ENCODE measurements around the gene ABCC4.

The ABCC4 gene

GRCh38 chr13:95220611-95221010 is 80.6 kb downstream of the ABCC4 start:
- no peaks in the 10 kb centered on the region for H3K36me3 ChIP-seq (replicated peaks; ENCODE audit: low read depth, low read length)
- no peak overlapping the region for H3K27ac ChIP-seq (ENCODE audit: low read length)
- no peaks in the 10 kb centered on the region for H3K9me3 ChIP-seq (ENCODE audit: insufficient read depth, low read length)
- no peaks in the 10 kb centered on the region for H4K20me1 ChIP-seq (ENCODE audit: insufficient read depth, low read length)
- no peak overlapping the region for H3K4me2 ChIP-seq (ENCODE audit: low read length)
- no peak overlapping the region for H2AFZ ChIP-seq (ENCODE audit: low read depth, low read length)
- H3K9ac ChIP-seq (ENCODE audit: low read length), result no peak overlapping the region
- no peak for TF ChIP-seq EZH2phosphoT487 (IDR thresholded peaks at IDR 0.05; ENCODE audit: low read depth)
- TF ChIP-seq, protein P1, sequence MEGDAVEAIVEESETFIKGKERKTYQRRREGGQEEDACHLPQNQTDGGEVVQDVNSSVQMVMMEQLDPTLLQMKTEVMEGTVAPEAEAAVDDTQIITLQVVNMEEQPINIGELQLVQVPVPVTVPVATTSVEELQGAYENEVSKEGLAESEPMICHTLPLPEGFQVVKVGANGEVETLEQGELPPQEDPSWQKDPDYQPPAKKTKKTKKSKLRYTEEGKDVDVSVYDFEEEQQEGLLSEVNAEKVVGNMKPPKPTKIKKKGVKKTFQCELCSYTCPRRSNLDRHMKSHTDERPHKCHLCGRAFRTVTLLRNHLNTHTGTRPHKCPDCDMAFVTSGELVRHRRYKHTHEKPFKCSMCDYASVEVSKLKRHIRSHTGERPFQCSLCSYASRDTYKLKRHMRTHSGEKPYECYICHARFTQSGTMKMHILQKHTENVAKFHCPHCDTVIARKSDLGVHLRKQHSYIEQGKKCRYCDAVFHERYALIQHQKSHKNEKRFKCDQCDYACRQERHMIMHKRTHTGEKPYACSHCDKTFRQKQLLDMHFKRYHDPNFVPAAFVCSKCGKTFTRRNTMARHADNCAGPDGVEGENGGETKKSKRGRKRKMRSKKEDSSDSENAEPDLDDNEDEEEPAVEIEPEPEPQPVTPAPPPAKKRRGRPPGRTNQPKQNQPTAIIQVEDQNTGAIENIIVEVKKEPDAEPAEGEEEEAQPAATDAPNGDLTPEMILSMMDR (IDR thresholded peaks at IDR 0.05; ENCODE audit: low read depth, low read length), result no peak
- no peaks in the 10 kb centered on the region for H3K27me3 ChIP-seq (ENCODE audit: low read depth, low read length)
- H3K4me1 ChIP-seq (ENCODE audit: low read length), result peaks cover 6% of the 10 kb centered on the region; the same call in 1 of the 2 replicates
- no peaks in the 10 kb centered on the region for H3K79me2 ChIP-seq (ENCODE audit: low read length)
- H3K4me3 ChIP-seq (ENCODE audit: low read length), result no peak overlapping the region

DNA sequence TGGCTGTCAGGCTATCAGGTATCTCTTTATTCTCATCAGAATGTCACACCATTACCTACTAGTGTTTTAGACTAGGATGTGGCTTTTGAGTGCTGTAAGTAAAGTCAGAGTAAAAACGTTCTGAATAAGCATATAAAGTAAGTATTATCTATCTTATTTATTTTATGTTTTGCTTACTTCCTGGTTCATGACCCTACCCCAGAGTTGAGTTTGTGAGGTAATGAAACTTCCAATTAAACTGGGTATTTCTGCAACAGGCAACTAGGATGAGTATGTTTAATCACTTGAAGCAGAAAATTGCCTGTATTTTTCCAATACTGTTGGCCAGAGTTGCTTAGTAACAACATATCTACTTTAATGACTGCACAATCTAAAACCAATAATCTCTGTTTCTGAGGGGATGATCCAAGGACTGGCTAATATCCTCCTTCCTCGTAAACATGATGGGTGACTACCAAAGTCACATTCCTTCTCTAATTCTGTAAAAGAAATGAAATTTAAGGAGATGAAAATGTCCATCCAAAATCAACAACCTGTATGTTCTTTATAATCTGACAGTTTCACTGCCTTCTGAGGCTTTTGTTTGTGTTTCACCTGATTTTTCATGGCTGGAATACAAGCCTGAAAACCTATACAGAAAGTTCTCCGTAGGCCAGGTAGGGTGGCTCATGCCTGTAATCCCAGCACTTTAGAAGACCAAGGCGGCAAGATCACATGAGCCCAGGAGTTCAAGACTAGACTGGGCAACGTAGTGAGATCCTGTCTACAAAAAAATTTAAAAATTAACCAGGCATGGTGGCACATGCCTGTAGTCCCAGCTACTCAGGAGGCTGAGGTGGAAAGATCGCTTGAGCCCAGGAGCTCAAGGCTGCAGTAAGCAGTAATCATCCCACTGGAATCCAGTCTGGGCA is 83.1 kb downstream of the ABCC4 start:
- H2AFZ ChIP-seq (ENCODE audit: low read depth, low read length), result no peak overlapping the region
- H3K4me2 ChIP-seq (ENCODE audit: low read length), result no peak overlapping the region
- no peak overlapping the region for H3K4me3 ChIP-seq (ENCODE audit: low read length)
- no peak overlapping the region for H3K9ac ChIP-seq (ENCODE audit: low read length)
- H3K79me2 ChIP-seq (ENCODE audit: low read length), result no peaks in the 10 kb centered on the region
- no peaks in the 10 kb centered on the region for H3K36me3 ChIP-seq (replicated peaks; ENCODE audit: low read depth, low read length)
- no peaks in the 10 kb centered on the region for H4K20me1 ChIP-seq (ENCODE audit: insufficient read depth, low read length)
- H3K27me3 ChIP-seq (ENCODE audit: low read depth, low read length), result no peaks in the 10 kb centered on the region
- H3K27ac ChIP-seq (ENCODE audit: low read length), result no peak overlapping the region
- H3K9me3 ChIP-seq (ENCODE audit: insufficient read depth, low read length), result no peaks in the 10 kb centered on the region
- H3K4me1 ChIP-seq (ENCODE audit: low read length), result peaks cover 6% of the 10 kb centered on the region; the same call in 1 of the 2 replicates
- TF ChIP-seq, protein P1 (IDR thresholded peaks at IDR 0.05; ENCODE audit: low read depth, low read length), result no peak
- TF ChIP-seq EZH2phosphoT487 (IDR thresholded peaks at IDR 0.05; ENCODE audit: low read depth), result no peak

GRCh38 chr13:95216182-95216581 is 85.1 kb downstream of the ABCC4 start:
- H3K4me3 ChIP-seq (ENCODE audit: low read length), result no peak overlapping the region
- no peak overlapping the region for H3K4me2 ChIP-seq (ENCODE audit: low read length)
- peaks cover 2% of the 10 kb centered on the region; the same call in 1 of the 2 replicates for H3K4me1 ChIP-seq (ENCODE audit: low read length)
- H3K79me2 ChIP-seq (ENCODE audit: low read length), result no peaks in the 10 kb centered on the region
- no peaks in the 10 kb centered on the region for H3K27me3 ChIP-seq (ENCODE audit: low read depth, low read length)
- no peaks in the 10 kb centered on the region for H4K20me1 ChIP-seq (ENCODE audit: insufficient read depth, low read length)
- H3K9me3 ChIP-seq (ENCODE audit: insufficient read depth, low read length), result no peaks in the 10 kb centered on the region
- no peak overlapping the region for H3K9ac ChIP-seq (ENCODE audit: low read length)
- no peak overlapping the region for H3K27ac ChIP-seq (ENCODE audit: low read length)
- TF ChIP-seq EZH2phosphoT487 (IDR thresholded peaks at IDR 0.05; ENCODE audit: low read depth), result no peak
- TF ChIP-seq, protein P1 (IDR thresholded peaks at IDR 0.05; ENCODE audit: low read depth, low read length), result no peak
- H2AFZ ChIP-seq (ENCODE audit: low read depth, low read length), result no peak overlapping the region
- no peaks in the 10 kb centered on the region for H3K36me3 ChIP-seq (replicated peaks; ENCODE audit: low read depth, low read length)

DNA sequence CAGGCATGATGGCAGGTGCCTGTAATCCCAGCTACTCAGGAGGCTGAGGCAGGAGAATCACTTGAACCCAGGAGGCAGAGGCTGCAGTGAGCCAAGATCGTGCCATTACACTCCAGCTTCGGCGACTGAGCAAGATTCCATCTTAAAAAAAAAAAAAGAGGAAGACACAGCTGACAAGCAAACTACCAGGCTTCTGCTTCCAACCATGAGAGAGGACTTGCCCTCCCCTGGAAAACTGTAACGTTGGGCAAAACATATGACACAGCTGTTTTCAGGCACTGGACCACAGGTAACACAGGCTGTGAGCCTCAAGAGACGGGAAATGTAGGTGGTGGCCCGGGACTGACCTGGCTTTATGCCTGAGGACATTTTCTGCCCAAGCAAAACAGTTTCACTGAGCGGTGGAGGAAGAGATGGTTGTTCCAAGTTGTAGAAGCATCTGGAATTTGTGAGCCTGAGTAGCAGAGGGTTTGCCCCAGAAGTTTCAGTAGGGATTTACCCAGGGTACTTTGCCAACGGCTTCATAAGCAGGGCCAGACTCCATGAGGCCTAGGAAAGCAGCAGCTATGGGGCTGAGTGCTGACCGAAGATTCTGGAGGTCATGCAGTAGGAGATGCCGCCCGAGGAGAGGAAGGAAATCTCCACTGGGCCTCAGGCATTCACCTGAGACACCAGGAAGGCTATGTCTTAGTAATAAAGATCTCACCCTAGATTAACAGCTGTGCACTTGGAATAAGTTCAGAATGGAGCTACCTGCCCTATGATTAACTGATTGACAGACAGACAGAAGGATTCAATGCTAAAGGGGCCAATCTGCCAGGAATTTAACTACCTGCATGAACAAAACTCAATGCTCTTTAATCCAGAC is 88.0 kb downstream of the ABCC4 start:
- Histone ChIP-seq H3K36me3 (replicated peaks; ENCODE audit: low read depth, low read length) (peaks cover 3% of the 10 kb centered on the region), H3K4me2 (ENCODE audit: low read length) (no peak overlapping the region), H4K20me1 (ENCODE audit: insufficient read depth, low read length) (no peaks in the 10 kb centered on the region), H3K9me3 (ENCODE audit: insufficient read depth, low read length) (no peaks in the 10 kb centered on the region), H3K27ac (ENCODE audit: low read length) (no peak overlapping the region), H3K9ac (ENCODE audit: low read length) (no peak overlapping the region), H3K4me1 (ENCODE audit: low read length) (peaks cover 3% of the 10 kb centered on the region), H3K4me3 (ENCODE audit: low read length) (no peak overlapping the region), H2AFZ (ENCODE audit: low read depth, low read length) (no peak overlapping the region), H3K79me2 (ENCODE audit: low read length) (no peaks in the 10 kb centered on the region), H3K27me3 (ENCODE audit: low read depth, low read length) (no peaks in the 10 kb centered on the region)
- no peak for TF ChIP-seq EZH2phosphoT487 (IDR thresholded peaks at IDR 0.05; ENCODE audit: low read depth)
- TF ChIP-seq, protein P1 (IDR thresholded peaks at IDR 0.05; ENCODE audit: low read depth, low read length), result no peak
